GM18909 (cell line): Measurements from ENCODE around the gene SEC31A.

Experiments
- ATAC-seq: cut with Tn5 transposase; IDR thresholded peaks from one replicate; pipeline ENCODE4 v1.9.1; 2021; ENCODE audit warnings: mild to moderate bottlenecking; ENCODE audit not compliant: unreplicated experiment, poor library complexity

Gene SEC31A

GRCh38 chr4:82797405-82798111 is 93.4 kb downstream of the SEC31A start:
- no peak for ATAC-seq

- ATAC-seq, result no peak
These were observed 93.9 kb downstream of the SEC31A start for GRCh38 chr4:82797040-82797404.

GRCh38 chr4:82792912-82793649 is 97.9 kb downstream of the SEC31A start:
- ATAC-seq, result no peak

- ATAC-seq, result no peak
These were observed 99.8 kb downstream of the SEC31A start for GRCh38 chr4:82791179-82791578.

GRCh38 chr4:82790060-82790660 is 100.8 kb downstream of the SEC31A start:
- no peak for ATAC-seq

GRCh38 chr4:82789025-82789776 is 101.8 kb downstream of the SEC31A start:
- ATAC-seq, result no peak

GRCh38 chr4:82787342-82787741 is 103.6 kb downstream of the SEC31A start:
- ATAC-seq, result no peak

GRCh38 chr4:82786828-82787227 is 104.1 kb downstream of the SEC31A start:
- ATAC-seq, result no peak

GRCh38 chr4:82785611-82786400 is 105.1 kb downstream of the SEC31A start:
- ATAC-seq, result no peak

GRCh38 chr4:82784681-82785610 is 106.0 kb downstream of the SEC31A start:
- no peak for ATAC-seq

- no peak for ATAC-seq
These were observed 108.2 kb downstream of the SEC31A start for GRCh38 chr4:82782626-82783345.

- ATAC-seq, result peak; percentile 82
These were observed 110.2 kb downstream of the SEC31A start for GRCh38 chr4:82780752-82781231.

- ATAC-seq, result no peak
These were observed 110.7 kb downstream of the SEC31A start for GRCh38 chr4:82780170-82780751.

GRCh38 chr4:82779032-82779431 is 111.9 kb downstream of the SEC31A start:
- ATAC-seq, result no peak

GRCh38 chr4:82777857-82778525 is 113.0 kb downstream of the SEC31A start:
- no peak for ATAC-seq

- ATAC-seq, result no peak
These were observed 113.9 kb downstream of the SEC31A start for GRCh38 chr4:82776925-82777542.

- no peak for ATAC-seq
These were observed 115.7 kb downstream of the SEC31A start for GRCh38 chr4:82775243-82775642.
